IMR-90 (cell line): ENCODE data around the gene SMC1B.

Source experiments
- ELK1 ChIP-seq: fragments of 150-350 bp; IDR thresholded peaks from 2 replicates; pipeline ENCODE4 v1.6.1; 2016; ENCODE audit warnings: low read depth, mild to moderate bottlenecking, low read length, moderate library complexity, borderline replicate concordance
- POLR2A ChIP-seq: IDR thresholded peaks from 2 replicates; pipeline ENCODE4 v1.6.1; 2012; ENCODE audit warnings: mild to moderate bottlenecking, low read depth, low read length
- TF ChIP-seq, protein P1 (sequence below): conservative IDR thresholded peaks from 2 replicates; pipeline ENCODE4 v1.5.1; 2012; ENCODE audit warnings: mild to moderate bottlenecking, low read depth, low read length, improper control_type of control experiment

GRCh38 chr22:45296628-45297297 lies 116.6 kb downstream of the SMC1B start:
- TF ChIP-seq, protein P1, sequence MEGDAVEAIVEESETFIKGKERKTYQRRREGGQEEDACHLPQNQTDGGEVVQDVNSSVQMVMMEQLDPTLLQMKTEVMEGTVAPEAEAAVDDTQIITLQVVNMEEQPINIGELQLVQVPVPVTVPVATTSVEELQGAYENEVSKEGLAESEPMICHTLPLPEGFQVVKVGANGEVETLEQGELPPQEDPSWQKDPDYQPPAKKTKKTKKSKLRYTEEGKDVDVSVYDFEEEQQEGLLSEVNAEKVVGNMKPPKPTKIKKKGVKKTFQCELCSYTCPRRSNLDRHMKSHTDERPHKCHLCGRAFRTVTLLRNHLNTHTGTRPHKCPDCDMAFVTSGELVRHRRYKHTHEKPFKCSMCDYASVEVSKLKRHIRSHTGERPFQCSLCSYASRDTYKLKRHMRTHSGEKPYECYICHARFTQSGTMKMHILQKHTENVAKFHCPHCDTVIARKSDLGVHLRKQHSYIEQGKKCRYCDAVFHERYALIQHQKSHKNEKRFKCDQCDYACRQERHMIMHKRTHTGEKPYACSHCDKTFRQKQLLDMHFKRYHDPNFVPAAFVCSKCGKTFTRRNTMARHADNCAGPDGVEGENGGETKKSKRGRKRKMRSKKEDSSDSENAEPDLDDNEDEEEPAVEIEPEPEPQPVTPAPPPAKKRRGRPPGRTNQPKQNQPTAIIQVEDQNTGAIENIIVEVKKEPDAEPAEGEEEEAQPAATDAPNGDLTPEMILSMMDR, result no peak
- TF ChIP-seq ELK1 (no peak), POLR2A (no peak)
